DMS53 treated with DMSO at 0.1 percent for 48 hours (cell line): ENCODE data around the gene MPV17.
A peak's percentile ranks its signal among the peaks of the same experiment; 100 is the strongest.
"Not testable (repeated sequence)": the region's sequence is repeated elsewhere in the genome, so short reads cannot be mapped to it uniquely, and the experiment has no call there.

ENCODE experiments used
- DNase-seq: peaks from one replicate; lab custom pipeline; 2025; ENCODE audit not compliant: unreplicated experiment; lab: John Stamatoyannopoulos, UW

Gene MPV17

GRCh38 chr2:27323596-27324285 is 844 bp upstream of the MPV17 start:
- DNase-seq: no peak

- DNase-seq: no peak
These were observed 564 bp downstream of the MPV17 start for GRCh38 chr2:27322301-27322765.

GRCh38 chr2:27320958-27321543 is 1.8 kb downstream of the MPV17 start:
- peak; percentile 89 for DNase-seq

- not testable (repeated sequence) for DNase-seq
These were observed 3.1 kb downstream of the MPV17 start for GRCh38 chr2:27319839-27320238.

- no peak for DNase-seq
These were observed 6.1 kb downstream of the MPV17 start for GRCh38 chr2:27316655-27317412.

- no peak for DNase-seq
These were observed 7.8 kb downstream of the MPV17 start for GRCh38 chr2:27315122-27315521.

GRCh38 chr2:27314709-27315108 is 8.2 kb downstream of the MPV17 start:
- DNase-seq: no peak

- DNase-seq: no peak
These were observed 8.8 kb downstream of the MPV17 start for GRCh38 chr2:27313882-27314645.

GRCh38 chr2:27312152-27312551 is 10.7 kb downstream of the MPV17 start:
- no peak for DNase-seq

- no peak for DNase-seq
These were observed 13.2 kb downstream of the MPV17 start for GRCh38 chr2:27309651-27310050.

GRCh38 chr2:27308359-27308881 is 14.5 kb downstream of the MPV17 start, which contains the start of gene UCN:
Gene UCN (minus strand): TSS chr2:27308445. CDS start chr2:27307895, 550 bp downstream.
- DNase-seq: no peak

- DNase-seq: no peak
These were observed 15.1 kb downstream of the MPV17 start for GRCh38 chr2:27307545-27308358.

- no peak for DNase-seq
These were observed 15.7 kb downstream of the MPV17 start for GRCh38 chr2:27307287-27307544.

GRCh38 chr2:27306573-27307286 is 16.2 kb downstream of the MPV17 start:
- DNase-seq: no peak

- no peak for DNase-seq
These were observed 16.8 kb downstream of the MPV17 start for GRCh38 chr2:27306136-27306535.

GRCh38 chr2:27305516-27305915 is 17.4 kb downstream of the MPV17 start:
- DNase-seq: no peak

- no peak for DNase-seq
These were observed 18.2 kb downstream of the MPV17 start for GRCh38 chr2:27304488-27305240.

- DNase-seq: peak; percentile 63
These were observed 19.5 kb downstream of the MPV17 start for GRCh38 chr2:27303093-27304025.
